Transverse colon (tissue), 4 donors: Measurements from ENCODE around the gene RBBP8NL.

Source experiments
- CTCF ChIP-seq, 5 experiments: fragments of 200-600 bp in 3 of 5; fragments of 450-650 bp in 2 of 5; sonication (generic) in 3 of 5; IDR thresholded peaks; 1 replicate in 2 of 5; 2 replicates in 3 of 5; pipeline ENCODE4 v1.5.1; 2016 to 2017; ENCODE audit warnings: antibody characterized with exemption in 5 of 5, inconsistent platforms in 3 of 5, mild to moderate bottlenecking in 2 of 5, moderate library complexity in 1 of 5
- EP300 ChIP-seq: sonication (generic); formaldehyde crosslinking; IDR thresholded peaks from one replicate; pipeline ENCODE4 v1.6.1; 2017; ENCODE audit warnings: antibody characterized with exemption, low read depth
- POLR2A ChIP-seq: fragments of 450-650 bp; IDR thresholded peaks from one replicate; pipeline ENCODE4 v1.6.1; 2016; ENCODE audit warnings: antibody characterized with exemption, mild to moderate bottlenecking, moderate library complexity
- POLR2AphosphoS5 ChIP-seq, 3 donors: sonication (generic); formaldehyde crosslinking; IDR thresholded peaks; one replicate each; pipeline ENCODE4 v1.6.1; 2016; ENCODE audit warnings: antibody characterized with exemption in 3 of 3

- TF ChIP-seq EP300 (no peak), POLR2AphosphoS5 (IDR thresholded peaks at IDR 0.05) (peak; percentile 94 to 96 (median 94)), POLR2A (peak; percentile 81), CTCF (IDR thresholded peaks at IDR 0.05) (peak in 1 of 5 experiments; percentile 18)
Measured at GRCh38 chr20:62386383-62387218, 40.7 kb downstream of the RBBP8NL start, which contains the start of gene RPS21.
